Mesothelial cell of epicardium (in vitro differentiated cells): Measurements from ENCODE around the gene SLC12A5. TPM values are rescaled to one million over a fixed set of nuclear protein-coding genes. Genes with fewer than 3 reads are reported as not detected.

Experiments used
- DNase-seq, 2 experiments: peaks; one replicate each; pipeline ENCODE4 v3.0.0; 2021; ENCODE audit warnings: low spot score in 2 of 2; ENCODE audit not compliant: unreplicated experiment in 2 of 2
- H3K27ac Mint-ChIP-seq: 2 replicates; pipeline ENCODE4 v1.8.0; 2021; ENCODE audit warnings: mixed read lengths
- H3K27me3 Mint-ChIP-seq: 2 replicates; pipeline ENCODE4 v1.8.0; 2021; ENCODE audit warnings: low read depth, mixed read lengths
- H3K36me3 Mint-ChIP-seq: 2 replicates; pipeline ENCODE4 v1.8.0; 2021; ENCODE audit warnings: mixed read lengths
- H3K4me1 Mint-ChIP-seq: 2 replicates; pipeline ENCODE4 v1.8.0; 2021; ENCODE audit warnings: mixed read lengths
- H3K4me3 Mint-ChIP-seq: 2 replicates; pipeline ENCODE4 v1.8.0; 2021; ENCODE audit warnings: mild to moderate bottlenecking, moderate library complexity, mixed read lengths
- H3K9me3 Mint-ChIP-seq: 2 replicates; pipeline ENCODE4 v1.8.0; 2021; ENCODE audit warnings: mixed read lengths
- total RNA-seq: library from RNA; stranded (reverse); gene quantifications from 3 replicates; pipeline ENCODE4 v1.2.1, GENCODE V29; 2021
- TF ChIP-seq, protein P1 (sequence below): fragments of 200-600 bp; sonication (generic); IDR thresholded peaks from one replicate; pipeline ENCODE4 v1.5.0; 2021; ENCODE audit warnings: antibody characterized with exemption; ENCODE audit not compliant: unreplicated experiment

Gene SLC12A5
- total RNA-seq, 1 donor from 2014 or later, result 6.9 TPM

DNA sequence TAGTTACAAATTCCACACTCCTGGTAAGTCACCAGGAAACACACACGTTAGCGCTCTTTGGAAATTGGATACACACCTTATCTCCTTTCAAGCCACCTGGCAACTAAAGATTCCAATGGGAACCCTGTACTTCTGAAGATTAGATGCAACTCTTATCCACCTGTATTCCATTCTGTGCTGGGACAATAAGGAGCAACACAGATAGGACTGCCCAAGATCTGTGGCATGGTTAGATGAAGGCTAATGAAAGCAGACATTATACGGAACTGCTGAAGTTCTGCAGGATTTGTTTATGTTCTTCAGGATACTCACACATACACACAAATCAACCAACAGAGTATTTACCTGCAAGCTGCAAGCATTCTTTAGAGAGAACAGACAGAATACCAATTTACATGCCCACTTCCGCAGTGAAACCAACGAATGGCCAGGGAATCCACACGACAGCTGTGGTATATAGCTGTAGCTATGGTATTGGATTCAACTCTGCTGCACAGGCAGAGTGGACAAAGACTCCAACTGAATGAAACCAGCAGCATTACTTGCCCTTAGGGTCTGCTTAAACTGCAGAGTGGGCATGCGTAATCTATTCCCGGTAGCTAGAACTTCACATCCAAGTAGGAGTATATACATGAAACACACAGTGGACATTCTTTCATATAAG, 48.8 kb downstream of the SLC12A5 start:
- Mint-ChIP-seq H3K27ac (no peak overlapping the region), H3K36me3 (peaks cover 31% of the 10 kb centered on the region), H3K9me3 (no peaks in the 10 kb centered on the region), H3K4me3 (no peak overlapping the region), H3K27me3 (no peaks in the 10 kb centered on the region), H3K4me1 (peaks cover 4% of the 10 kb centered on the region)
- TF ChIP-seq, protein P1, sequence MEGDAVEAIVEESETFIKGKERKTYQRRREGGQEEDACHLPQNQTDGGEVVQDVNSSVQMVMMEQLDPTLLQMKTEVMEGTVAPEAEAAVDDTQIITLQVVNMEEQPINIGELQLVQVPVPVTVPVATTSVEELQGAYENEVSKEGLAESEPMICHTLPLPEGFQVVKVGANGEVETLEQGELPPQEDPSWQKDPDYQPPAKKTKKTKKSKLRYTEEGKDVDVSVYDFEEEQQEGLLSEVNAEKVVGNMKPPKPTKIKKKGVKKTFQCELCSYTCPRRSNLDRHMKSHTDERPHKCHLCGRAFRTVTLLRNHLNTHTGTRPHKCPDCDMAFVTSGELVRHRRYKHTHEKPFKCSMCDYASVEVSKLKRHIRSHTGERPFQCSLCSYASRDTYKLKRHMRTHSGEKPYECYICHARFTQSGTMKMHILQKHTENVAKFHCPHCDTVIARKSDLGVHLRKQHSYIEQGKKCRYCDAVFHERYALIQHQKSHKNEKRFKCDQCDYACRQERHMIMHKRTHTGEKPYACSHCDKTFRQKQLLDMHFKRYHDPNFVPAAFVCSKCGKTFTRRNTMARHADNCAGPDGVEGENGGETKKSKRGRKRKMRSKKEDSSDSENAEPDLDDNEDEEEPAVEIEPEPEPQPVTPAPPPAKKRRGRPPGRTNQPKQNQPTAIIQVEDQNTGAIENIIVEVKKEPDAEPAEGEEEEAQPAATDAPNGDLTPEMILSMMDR, result no peak
- no peak for DNase-seq

DNA sequence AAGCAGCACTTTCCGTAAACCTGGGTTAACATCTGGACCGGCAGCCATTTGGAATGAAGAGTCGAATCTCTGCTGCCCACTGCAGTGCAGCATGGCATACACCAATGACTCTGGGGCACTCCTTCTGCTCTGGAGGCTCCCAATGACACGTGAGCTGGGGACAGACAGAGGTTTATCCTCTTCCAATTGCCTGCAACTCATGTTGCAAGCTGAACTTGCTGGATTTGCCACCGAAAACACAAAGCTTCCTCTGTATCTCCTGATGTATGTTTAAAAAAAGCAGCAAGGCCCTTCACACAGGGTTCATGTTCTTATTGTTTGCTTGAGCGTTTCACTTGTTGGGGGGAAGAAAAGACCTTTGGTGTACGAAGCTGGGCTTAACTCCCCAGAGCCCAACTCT, 49.9 kb downstream of the SLC12A5 start:
- H3K36me3 Mint-ChIP-seq, result peaks cover 27% of the 10 kb centered on the region
- no peak overlapping the region for H3K27ac Mint-ChIP-seq
- DNase-seq, result no peak
- H3K4me1 Mint-ChIP-seq, result peaks cover 13% of the 10 kb centered on the region
- no peaks in the 10 kb centered on the region for H3K27me3 Mint-ChIP-seq
- H3K9me3 Mint-ChIP-seq, result no peaks in the 10 kb centered on the region
- no peak overlapping the region for H3K4me3 Mint-ChIP-seq
- TF ChIP-seq, protein P1, result no peak

DNA sequence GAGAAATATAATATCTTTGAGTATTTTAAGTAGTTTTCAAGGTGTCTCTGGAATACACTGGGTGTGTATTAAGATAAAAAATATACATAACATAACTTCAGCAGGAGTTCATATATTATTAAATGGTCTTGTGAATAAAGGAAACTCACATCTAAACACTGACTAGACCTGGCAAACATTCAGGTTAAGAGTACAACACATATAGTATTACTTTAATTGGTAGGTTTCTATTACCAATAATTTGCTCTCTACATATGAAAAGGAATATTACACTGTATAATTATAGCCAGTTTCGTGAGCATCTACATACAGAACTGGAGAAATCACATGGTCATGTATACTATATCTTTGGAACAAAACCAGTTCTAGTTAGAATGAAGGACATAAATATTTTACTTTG, 52.1 kb downstream of the SLC12A5 start:
- H3K36me3 Mint-ChIP-seq, result peaks cover 13% of the 10 kb centered on the region
- no peak for DNase-seq
- TF ChIP-seq, protein P1, result no peak

DNA sequence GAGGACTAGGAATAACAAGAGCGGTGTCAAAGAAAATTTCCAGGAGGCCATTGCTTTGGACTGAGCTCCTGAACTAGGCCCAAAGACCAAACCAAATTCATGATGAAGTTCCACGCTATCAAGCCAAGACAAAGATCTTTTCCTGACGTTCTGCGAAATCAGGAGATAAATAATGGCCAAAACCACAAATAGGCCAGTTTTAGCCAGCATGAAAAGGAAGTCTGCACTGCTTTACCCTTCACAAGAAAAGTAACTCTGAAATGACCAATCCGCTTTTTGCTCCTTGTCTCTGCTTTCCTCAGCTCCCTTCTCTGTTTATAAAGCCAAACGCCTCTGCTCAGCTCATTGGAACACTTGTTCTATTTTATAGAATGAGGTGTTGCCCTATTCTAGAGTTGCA, 54.1 kb downstream of the SLC12A5 start:
- no peak for DNase-seq
- Mint-ChIP-seq H3K36me3 (peaks cover 9% of the 10 kb centered on the region), H3K9me3 (no peaks in the 10 kb centered on the region), H3K27ac (no peak overlapping the region), H3K4me1 (peaks cover 50% of the 10 kb centered on the region), H3K27me3 (no peaks in the 10 kb centered on the region), H3K4me3 (no peak overlapping the region)
- TF ChIP-seq, protein P1, result no peak

More for the DNA sequence above, 52.1 kb downstream of the SLC12A5 start:
- H3K27ac Mint-ChIP-seq, result no peak overlapping the region
- H3K27me3 Mint-ChIP-seq, result no peaks in the 10 kb centered on the region
- H3K4me1 Mint-ChIP-seq, result peaks cover 31% of the 10 kb centered on the region
- H3K9me3 Mint-ChIP-seq, result no peaks in the 10 kb centered on the region
- H3K4me3 Mint-ChIP-seq, result no peak overlapping the region

DNA sequence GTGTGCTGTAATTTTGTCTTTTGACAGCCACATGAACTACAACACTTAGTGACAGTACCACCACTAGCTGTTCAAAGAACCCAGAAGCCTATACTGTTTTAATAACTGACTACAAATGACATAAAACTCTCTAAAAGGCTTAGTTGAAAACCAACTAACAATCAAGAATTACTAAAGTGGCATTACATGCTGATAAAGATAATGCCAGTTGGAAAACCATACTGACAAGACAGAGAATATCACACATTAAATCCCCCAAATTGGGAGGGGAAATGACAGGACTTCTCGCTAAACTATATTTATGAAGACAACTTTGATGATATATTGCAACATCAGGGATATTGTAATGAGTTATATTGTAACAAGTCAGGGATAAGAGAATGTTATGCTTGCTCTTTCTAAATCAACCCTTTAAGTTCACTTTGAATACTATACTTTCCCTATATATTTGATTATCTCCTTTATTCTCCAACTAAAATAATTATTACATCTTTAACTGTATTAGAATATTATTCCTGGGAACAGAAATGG, 54.6 kb downstream of the SLC12A5 start:
- H3K36me3 Mint-ChIP-seq, result peaks cover 8% of the 10 kb centered on the region

More for the DNA sequence above, 54.6 kb downstream of the SLC12A5 start:
- Mint-ChIP-seq H3K4me3 (no peak overlapping the region), H3K27ac (no peak overlapping the region), H3K27me3 (no peaks in the 10 kb centered on the region), H3K9me3 (no peaks in the 10 kb centered on the region), H3K4me1 (peaks cover 55% of the 10 kb centered on the region)
- TF ChIP-seq, protein P1, result no peak
- no peak for DNase-seq
